ENCODE results near the gene NMD3. TPM values are rescaled to one million over a fixed set of nuclear protein-coding genes. Genes with fewer than 3 reads are reported as not detected.

NMD3 gene
- total RNA-seq, 1 experiment from 2014 or later, result 89.4 TPM

DNA sequence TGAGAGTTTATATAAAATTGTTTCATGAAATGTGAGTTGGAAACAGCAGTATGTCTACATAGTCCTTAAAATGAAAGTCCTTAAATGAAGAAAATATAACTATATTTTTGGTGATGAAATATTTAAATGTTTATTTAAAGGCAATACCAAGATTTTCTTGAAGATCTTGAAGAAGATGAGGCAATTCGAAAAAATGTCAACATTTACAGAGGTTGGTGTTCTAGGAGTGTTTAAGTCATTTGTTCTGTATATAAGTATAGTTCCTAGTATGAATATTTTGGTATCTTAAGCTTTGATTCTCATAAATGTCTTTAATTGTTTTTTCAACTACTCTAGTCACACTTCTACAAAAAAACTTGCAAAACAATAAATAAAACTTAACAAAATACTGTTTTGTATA lies 29.0 kb downstream of the NMD3 start:
- Histone ChIP-seq H3K27me3 (replicated peaks) (no peaks in the 10 kb centered on the region), H3K27ac (no peak overlapping the region), H3K36me3 (peaks cover 84% of the 10 kb centered on the region), H3K9me3 (replicated peaks) (no peaks in the 10 kb centered on the region), H3K4me1 (replicated peaks) (no peaks in the 10 kb centered on the region), H3K4me3 (no peak overlapping the region)
- no peak for DNase-seq (ENCODE audit: low read depth in 1 of 2, low spot score in 2 of 2)

DNA sequence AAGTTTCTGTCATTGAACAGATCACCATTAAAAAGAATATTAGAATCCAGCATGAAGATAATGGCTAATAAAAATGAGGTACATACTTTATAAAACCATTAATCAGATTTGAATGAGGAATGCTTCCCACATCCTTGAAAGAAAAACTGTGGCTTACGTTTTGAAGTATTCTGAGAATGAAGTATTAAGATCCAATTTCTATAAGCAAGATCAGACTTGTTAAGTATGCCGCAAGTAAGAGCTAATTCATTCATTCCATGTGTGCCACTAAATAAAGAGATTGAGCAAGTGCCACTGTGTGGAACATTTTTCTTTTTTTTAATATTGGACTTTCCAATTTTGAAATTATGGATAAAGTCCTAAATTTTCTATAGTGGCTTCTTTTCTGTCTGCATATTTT lies 30.6 kb downstream of the NMD3 start:
- no peak for DNase-seq (ENCODE audit: low read depth in 1 of 2, low spot score in 2 of 2)
- H3K4me1 ChIP-seq (replicated peaks), result no peaks in the 10 kb centered on the region
- no peaks in the 10 kb centered on the region for H3K27me3 ChIP-seq (replicated peaks)
- peaks cover 85% of the 10 kb centered on the region for H3K36me3 ChIP-seq
- no peak overlapping the region for H3K4me3 ChIP-seq
- no peaks in the 10 kb centered on the region for H3K9me3 ChIP-seq (replicated peaks)
- H3K27ac ChIP-seq, result no peak overlapping the region

DNA sequence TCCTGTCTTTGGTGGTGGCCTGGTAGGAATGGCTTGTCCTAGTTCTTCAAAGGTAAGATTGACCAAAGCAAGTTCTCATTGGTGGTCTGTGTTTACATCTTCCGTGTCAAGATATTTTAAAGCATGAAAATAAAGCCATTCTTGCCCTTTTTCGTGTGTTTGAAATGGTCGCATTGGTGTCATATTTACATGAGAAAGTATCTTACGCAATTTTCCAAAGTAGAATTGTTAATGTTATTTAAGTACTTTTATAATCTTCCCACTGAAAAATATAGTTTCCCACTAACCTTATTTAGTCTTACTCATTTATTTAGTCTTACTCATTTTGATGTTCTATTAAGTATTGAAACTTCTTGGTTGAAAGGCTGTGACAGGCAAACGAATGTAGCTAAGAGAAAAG lies 31.0 kb downstream of the NMD3 start:
- H3K4me3 ChIP-seq, result no peak overlapping the region
- H3K36me3 ChIP-seq, result peaks cover 83% of the 10 kb centered on the region
- no peaks in the 10 kb centered on the region for H3K27me3 ChIP-seq (replicated peaks)
- no peak for DNase-seq (ENCODE audit: low read depth in 1 of 2, low spot score in 2 of 2)
- H3K27ac ChIP-seq, result no peak overlapping the region
- no peaks in the 10 kb centered on the region for H3K4me1 ChIP-seq (replicated peaks)
- H3K9me3 ChIP-seq (replicated peaks), result no peaks in the 10 kb centered on the region

DNA sequence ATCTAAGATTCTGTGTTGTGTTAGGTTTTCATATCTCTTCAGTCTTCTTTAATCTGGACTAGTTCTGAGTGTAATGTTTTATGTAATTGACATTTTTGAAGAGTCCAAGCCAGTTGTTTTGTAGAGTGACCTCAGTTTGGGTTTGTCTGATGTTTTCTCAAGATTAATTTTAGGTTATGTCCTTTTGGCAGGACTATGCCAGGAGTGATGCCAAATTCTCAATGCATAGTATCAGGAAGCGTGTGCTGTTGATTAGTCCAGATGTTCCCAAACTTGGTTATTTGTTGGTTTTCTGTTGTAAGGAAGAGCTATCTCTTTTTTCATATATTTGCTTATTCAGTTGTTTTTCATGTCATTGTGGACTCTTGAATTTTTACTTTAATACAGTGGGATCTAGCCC lies 32.6 kb downstream of the NMD3 start:
- Histone ChIP-seq H3K36me3 (peaks cover 75% of the 10 kb centered on the region), H3K4me3 (no peak overlapping the region), H3K9me3 (replicated peaks) (no peaks in the 10 kb centered on the region), H3K27ac (no peak overlapping the region), H3K27me3 (replicated peaks) (no peaks in the 10 kb centered on the region), H3K4me1 (replicated peaks) (no peaks in the 10 kb centered on the region)
- no peak for DNase-seq (ENCODE audit: low read depth in 1 of 2, low spot score in 2 of 2)

DNA sequence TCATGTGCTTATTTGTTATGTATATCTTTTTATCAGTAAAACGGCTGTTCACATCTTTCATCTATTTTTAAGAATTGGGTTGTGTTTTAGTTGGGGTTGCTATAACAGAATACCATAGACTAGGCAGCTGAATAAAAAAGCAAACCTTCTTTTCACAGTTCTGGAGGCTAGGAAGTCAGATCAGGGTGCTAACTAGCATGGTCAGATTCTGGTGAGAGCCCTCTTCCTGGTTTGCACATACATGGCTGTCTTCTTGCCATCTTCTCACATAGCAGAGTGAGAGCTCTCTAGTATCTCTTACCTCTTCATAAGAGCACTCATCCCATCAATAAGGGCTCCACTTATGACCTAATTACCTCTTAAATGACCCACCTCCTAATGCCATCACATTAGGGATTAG lies 33.8 kb downstream of the NMD3 start:
- Histone ChIP-seq H3K9me3 (replicated peaks) (no peaks in the 10 kb centered on the region), H3K4me3 (no peak overlapping the region), H3K27ac (no peak overlapping the region), H3K4me1 (replicated peaks) (no peaks in the 10 kb centered on the region), H3K27me3 (replicated peaks) (no peaks in the 10 kb centered on the region), H3K36me3 (peaks cover 63% of the 10 kb centered on the region)
- DNase-seq (ENCODE audit: low read depth in 1 of 2, low spot score in 2 of 2), result no peak

DNA sequence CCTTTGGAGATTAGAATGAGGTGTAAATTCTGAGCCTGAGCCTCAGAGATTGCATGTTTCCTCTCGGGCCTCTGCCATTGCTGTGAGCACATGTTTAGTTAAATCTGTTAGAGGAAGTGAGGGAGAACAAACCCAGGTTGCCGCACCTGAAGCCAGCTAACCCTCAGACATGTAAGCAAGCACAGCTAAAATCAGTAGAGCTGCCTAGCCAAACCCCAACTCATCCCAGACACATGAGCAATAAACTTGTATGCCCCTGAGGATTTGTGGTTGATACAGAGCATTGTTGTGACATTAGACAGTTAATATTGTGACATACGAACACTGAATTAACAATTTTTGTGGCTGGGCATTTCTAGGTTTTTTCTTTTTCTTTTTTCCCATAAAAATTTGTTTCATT lies 41.9 kb downstream of the NMD3 start:
- H3K4me1 ChIP-seq (replicated peaks), result peaks cover 35% of the 10 kb centered on the region

DNA sequence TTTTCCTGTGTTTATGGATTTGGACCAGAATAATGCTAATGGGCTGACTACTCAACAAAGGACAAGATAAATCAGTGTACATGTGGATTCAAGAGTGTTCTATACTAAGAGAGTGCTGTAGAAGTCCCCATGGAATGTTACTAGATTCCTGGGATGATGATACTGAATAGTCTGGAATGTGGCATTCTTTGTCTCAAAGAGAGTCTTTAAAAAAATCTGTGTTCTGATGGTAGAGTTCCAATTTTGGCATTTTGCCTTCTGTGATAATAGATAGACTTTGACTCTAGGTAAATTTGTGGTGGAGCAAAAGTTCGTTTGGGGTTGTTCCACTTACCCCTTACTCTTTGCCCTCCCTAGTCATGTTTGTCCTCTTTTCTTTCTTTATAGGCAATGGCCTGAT lies 43.7 kb downstream of the NMD3 start:
- Histone ChIP-seq H3K9me3 (replicated peaks) (peaks cover 5% of the 10 kb centered on the region; the same call in 1 of the 2 replicates), H3K36me3 (peaks cover 23% of the 10 kb centered on the region), H3K4me3 (no peak overlapping the region), H3K4me1 (replicated peaks) (peaks cover 35% of the 10 kb centered on the region), H3K27ac (peak overlapping the region; percentile 83), H3K27me3 (replicated peaks) (no peaks in the 10 kb centered on the region)
- DNase-seq (ENCODE audit: low read depth in 1 of 2, low spot score in 2 of 2), result peak in 1 of 2 experiments; percentile 61

More for the DNA sequence above, 41.9 kb downstream of the NMD3 start:
- peaks cover 5% of the 10 kb centered on the region; the same call in 1 of the 2 replicates for H3K9me3 ChIP-seq (replicated peaks)
- peaks cover 27% of the 10 kb centered on the region for H3K36me3 ChIP-seq
- no peak overlapping the region for H3K27ac ChIP-seq
- H3K4me3 ChIP-seq, result no peak overlapping the region
- no peak for DNase-seq (ENCODE audit: low read depth in 1 of 2, low spot score in 2 of 2)
- H3K27me3 ChIP-seq (replicated peaks), result no peaks in the 10 kb centered on the region

DNA sequence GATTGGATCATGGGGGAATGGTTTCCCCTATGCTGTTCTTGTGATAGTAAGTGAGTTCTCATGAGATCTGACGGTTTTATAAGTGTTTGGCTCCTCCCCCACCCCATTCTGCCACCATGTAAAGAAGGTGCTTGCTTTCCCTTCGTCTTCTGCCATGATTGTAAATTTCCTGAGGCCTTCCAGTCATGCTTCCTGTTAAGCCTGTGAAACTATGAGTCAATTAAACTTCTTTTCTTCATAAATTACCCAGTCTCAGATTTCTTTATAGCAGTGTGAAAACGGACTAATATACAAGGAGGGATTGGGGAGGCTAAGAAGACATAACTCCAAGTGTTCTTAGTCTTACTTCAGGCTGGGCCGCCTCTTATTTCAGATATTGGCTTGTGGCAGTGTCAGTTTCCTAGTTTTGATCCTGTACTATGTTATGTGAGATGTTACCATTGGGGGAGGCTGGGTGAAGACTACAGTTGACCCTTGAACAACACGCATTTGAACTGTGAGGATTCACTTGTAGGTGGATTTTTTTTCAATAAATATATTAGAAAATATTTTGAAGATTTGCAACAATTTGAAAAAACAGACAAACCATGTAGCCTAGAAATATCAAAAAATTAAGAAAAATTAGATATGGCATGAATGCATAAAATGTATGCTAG lies 44.9 kb downstream of the NMD3 start:
- Histone ChIP-seq H3K36me3 (peaks cover 15% of the 10 kb centered on the region), H3K4me3 (no peak overlapping the region), H3K4me1 (replicated peaks) (peaks cover 35% of the 10 kb centered on the region), H3K27ac (peak overlapping the region; percentile 83), H3K27me3 (replicated peaks) (no peaks in the 10 kb centered on the region), H3K9me3 (replicated peaks) (peaks cover 5% of the 10 kb centered on the region; the same call in 1 of the 2 replicates)
- peak in 1 of 2 experiments; percentile 12 for DNase-seq (ENCODE audit: low read depth in 1 of 2, low spot score in 2 of 2)

DNA sequence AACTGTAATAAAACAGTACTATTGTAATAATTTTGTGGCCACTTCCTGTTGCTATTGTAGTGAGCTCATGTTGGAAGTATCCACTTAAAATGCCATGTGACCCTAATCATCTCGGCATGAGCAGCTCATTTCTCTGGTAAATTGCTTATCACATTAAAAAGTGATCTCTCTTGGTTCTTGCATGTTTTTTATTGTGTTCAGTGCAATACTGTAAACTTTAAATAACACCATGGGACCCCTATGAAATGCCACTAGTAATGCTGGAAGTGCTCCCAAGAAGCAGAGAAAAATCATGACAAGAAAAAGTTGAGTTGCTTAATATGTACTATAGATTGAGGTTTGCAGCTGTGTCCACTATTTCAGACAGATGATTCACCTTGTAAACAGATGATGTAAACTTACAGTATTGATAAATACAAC lies 45.6 kb downstream of the NMD3 start:
- Histone ChIP-seq H3K27me3 (replicated peaks) (no peaks in the 10 kb centered on the region), H3K4me1 (replicated peaks) (peaks cover 35% of the 10 kb centered on the region), H3K27ac (peak overlapping the region; percentile 83), H3K4me3 (no peak overlapping the region), H3K9me3 (replicated peaks) (peaks cover 5% of the 10 kb centered on the region; the same call in 1 of the 2 replicates), H3K36me3 (peaks cover 12% of the 10 kb centered on the region)
- peak in 1 of 2 experiments; percentile 73 for DNase-seq (ENCODE audit: low read depth in 1 of 2, low spot score in 2 of 2)

DNA sequence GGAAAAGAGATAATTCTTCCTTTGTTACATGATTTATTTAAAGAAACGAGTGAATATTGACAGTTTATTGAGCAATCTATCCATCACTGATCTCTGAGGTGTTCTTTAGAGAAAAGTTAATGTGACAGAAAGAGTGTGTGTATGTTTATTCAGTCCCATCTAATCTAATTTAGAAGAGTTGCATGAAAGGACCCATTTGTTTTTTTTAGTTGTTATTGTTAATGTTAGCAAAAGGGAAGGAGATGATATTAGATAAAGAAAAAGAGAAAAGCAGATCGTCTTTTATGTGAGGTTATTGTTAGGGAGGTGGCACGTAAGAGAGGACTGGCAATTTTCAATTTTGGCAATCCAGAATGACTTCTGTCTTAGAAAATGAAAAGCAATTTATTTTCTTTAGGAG lies 46.5 kb downstream of the NMD3 start:
- Histone ChIP-seq H3K9me3 (replicated peaks) (peaks cover 5% of the 10 kb centered on the region; the same call in 1 of the 2 replicates), H3K27me3 (replicated peaks) (no peaks in the 10 kb centered on the region), H3K27ac (no peak overlapping the region), H3K36me3 (peaks cover 12% of the 10 kb centered on the region), H3K4me1 (replicated peaks) (peaks cover 35% of the 10 kb centered on the region), H3K4me3 (no peak overlapping the region)
- DNase-seq (ENCODE audit: low read depth in 1 of 2, low spot score in 2 of 2), result no peak

DNA sequence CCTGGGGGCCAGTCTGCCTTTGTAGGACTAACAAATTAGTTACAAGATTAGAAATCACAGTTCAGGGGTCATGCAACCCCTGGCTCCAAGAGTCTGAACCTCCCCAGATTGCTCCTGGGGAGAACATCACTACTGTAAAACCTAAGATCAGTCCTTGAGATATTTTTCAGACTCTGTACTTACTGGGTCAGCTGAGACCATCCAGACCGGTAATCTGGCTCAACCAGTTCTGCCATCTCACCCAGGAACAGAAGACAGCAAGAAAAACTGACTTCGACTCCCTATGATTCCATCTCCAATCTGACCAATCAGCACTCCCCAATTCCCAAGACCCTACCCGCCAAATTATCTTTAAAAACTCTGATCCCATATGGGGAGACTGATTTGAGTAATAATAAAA lies 47.5 kb downstream of the NMD3 start:
- H3K36me3 ChIP-seq, result peaks cover 12% of the 10 kb centered on the region
- H3K4me3 ChIP-seq, result no peak overlapping the region
- no peaks in the 10 kb centered on the region for H3K27me3 ChIP-seq (replicated peaks)
- H3K4me1 ChIP-seq (replicated peaks), result peaks cover 35% of the 10 kb centered on the region
- no peak overlapping the region for H3K27ac ChIP-seq
- DNase-seq (ENCODE audit: low read depth in 1 of 2, low spot score in 2 of 2), result no peak
- H3K9me3 ChIP-seq (replicated peaks), result peaks cover 5% of the 10 kb centered on the region; the same call in 1 of the 2 replicates

DNA sequence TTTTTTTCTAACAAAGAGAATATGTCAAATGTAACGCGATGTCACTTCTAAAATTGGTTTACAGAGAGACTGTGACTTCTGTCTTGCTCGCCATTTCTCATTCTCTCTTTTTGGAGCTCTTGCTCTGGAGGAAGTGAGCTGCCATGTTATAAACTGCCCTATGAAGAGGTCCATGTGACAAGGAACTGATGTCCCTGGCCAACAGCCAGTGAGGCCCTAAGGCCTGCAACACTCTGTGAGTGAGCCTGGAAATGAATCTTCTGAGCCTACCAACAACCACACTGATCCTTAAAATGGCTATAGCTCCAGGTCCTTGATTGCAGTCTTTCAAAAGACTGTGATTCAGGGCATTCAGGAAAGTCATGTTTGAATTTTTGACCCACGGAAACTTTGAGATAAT lies 49.9 kb downstream of the NMD3 start:
- H3K4me1 ChIP-seq (replicated peaks), result peaks cover 15% of the 10 kb centered on the region
- no peak overlapping the region for H3K27ac ChIP-seq
- DNase-seq (ENCODE audit: low read depth in 1 of 2, low spot score in 2 of 2), result no peak
- H3K27me3 ChIP-seq (replicated peaks), result no peaks in the 10 kb centered on the region
- H3K4me3 ChIP-seq, result no peak overlapping the region
- H3K36me3 ChIP-seq, result peaks cover under 1% of the 10 kb centered on the region; the same call in 1 of the 2 replicates
- no peaks in the 10 kb centered on the region for H3K9me3 ChIP-seq (replicated peaks)

DNA sequence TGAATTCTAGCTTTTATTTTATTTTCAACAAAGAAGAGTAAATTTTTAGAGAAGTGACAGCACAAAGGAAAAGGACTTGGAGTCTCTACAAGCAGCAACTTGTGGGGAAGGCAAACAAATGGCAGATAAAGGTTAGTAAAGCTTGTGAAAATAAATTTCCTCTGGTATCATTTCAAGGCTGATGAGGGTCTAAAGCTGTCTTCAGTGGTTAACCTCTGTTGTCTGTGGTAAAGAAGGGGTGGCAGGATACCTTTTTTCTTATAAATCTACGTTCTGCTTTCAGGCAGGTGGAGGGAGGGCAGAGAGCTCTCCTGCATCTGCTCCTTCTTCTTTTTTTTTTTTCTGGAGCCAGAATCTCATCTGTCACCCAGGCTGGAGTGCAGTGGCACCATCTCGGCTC lies 50.5 kb downstream of the NMD3 start:
- no peak overlapping the region for H3K4me3 ChIP-seq
- no peaks in the 10 kb centered on the region for H3K9me3 ChIP-seq (replicated peaks)
- H3K4me1 ChIP-seq (replicated peaks), result peaks cover 9% of the 10 kb centered on the region
- no peaks in the 10 kb centered on the region for H3K36me3 ChIP-seq
- H3K27ac ChIP-seq, result no peak overlapping the region
- no peak for DNase-seq (ENCODE audit: low read depth in 1 of 2, low spot score in 2 of 2)
- no peaks in the 10 kb centered on the region for H3K27me3 ChIP-seq (replicated peaks)

DNA sequence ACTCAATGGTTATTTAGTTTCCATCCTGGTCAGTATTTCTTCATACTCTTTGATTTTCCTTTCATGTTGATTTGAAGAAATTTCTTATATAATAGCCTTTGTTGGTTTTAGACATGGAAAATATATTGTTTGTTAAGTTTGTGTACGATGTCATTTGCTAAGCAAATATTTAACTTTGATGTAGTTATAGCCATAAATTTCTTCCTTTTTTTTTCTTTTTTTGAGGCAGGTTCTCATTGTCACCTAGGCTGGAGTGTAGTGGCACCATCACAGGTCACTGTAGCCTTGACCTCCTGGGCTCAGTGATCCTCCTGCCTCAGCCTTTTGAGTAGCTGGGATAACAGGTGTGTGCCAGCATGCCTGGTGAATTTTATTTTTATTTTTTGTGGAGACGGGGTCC lies 51.4 kb downstream of the NMD3 start:
- Histone ChIP-seq H3K36me3 (no peaks in the 10 kb centered on the region), H3K27ac (no peak overlapping the region), H3K4me3 (no peak overlapping the region), H3K9me3 (replicated peaks) (no peaks in the 10 kb centered on the region), H3K4me1 (replicated peaks) (0 out of 2 replicates have a peak, but pooled peaks cover 3% of the 10 kb centered on the region), H3K27me3 (replicated peaks) (no peaks in the 10 kb centered on the region)
- DNase-seq (ENCODE audit: low read depth in 1 of 2, low spot score in 2 of 2), result no peak
